Activated CD8-positive, alpha-beta memory T cell treated with anti-CD3 and anti-CD28 coated beads for 48 hours (primary cell): ENCODE results near the gene M6PR.
"Not testable (repeated sequence)": the region's sequence is repeated elsewhere in the genome, so short reads cannot be mapped to it uniquely, and the experiment has no call there.

ENCODE experiments used
- DNase-seq, 3 experiments: peaks; one replicate each; pipeline ENCODE4 v3.0.0-alpha.2; 2020; ENCODE audit warnings: low read depth in 2 of 3, low spot score in 2 of 3

Gene M6PR

DNA sequence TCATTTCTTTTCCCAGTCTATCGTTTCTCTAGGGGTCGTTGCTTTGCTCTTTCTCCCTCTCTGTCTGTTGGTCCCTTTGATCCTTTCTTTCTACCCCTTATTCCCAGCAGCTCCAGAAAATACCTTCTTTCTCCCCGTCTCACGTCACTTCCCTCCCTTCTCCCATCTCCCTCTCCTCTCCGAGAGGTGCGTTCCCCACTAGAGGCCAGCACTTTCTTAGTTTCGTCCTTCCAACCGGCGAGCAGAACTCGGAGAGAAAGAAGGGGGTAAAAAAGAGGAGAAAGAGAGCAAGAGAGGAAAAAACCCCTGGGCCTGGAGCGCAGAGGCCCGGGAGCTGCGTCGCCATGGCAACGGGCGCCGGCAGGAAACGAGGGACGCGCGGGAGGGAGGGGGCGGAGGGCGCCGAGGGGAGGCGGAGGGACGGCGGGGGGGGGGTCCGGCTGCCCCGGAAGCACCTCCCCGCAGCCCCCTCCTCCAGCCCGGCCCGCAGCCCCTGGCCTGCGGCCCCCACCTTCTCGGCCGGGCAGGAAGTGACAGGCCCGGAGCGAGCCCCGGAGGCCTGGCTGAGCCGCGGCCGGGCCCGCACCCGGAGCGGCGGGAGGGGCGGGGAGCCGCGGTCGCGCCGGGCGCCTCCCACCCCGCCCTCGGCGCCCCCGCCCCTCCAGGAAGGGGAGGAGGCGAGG lies 35.3 kb downstream of the M6PR start, which contains the start of gene PHC1:
PHC1 (plus strand) TSS at position 477 of the 683 bp plus-strand sequence. CDS start 3,169 bp downstream, outside the sequence.
- DNase-seq, result peak; percentile 34 to 57 (median 38)

DNA sequence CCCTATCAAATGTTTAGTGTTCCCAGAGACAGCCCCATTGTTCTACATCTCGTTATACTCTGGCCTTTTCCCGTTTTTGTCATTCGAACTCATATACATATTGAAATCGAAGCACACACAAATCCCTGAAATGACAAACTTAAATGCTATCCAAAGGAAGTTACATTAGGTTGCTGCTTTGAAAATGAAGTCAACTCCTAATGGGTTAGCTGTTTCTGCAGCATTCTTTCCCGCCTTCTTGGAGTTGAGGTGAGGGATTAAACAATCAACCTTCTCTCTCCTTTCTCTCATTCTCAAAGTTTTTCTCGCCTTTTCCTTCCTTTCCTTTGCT lies 35.8 kb downstream of the M6PR start:
- no peak for DNase-seq

DNA sequence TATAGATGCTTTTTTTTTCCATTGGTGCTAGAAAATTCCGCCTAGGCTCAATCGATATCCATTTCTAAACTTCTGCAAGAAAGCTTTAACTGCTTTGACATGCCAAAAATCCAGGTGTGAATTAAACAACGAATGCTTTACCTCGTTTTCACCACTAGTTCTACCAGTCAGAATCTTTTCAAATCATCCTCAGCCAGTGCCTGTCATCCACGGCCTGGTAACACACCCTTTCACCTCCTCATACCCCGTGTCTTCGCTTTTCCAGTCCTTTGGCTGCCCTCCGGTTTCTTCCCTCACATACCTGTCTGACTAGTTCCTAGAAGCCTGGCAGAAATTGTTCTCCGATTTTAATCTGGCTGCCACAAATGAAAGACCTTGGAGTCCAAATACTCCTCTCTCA lies 36.5 kb downstream of the M6PR start:
- DNase-seq, result no peak

DNA sequence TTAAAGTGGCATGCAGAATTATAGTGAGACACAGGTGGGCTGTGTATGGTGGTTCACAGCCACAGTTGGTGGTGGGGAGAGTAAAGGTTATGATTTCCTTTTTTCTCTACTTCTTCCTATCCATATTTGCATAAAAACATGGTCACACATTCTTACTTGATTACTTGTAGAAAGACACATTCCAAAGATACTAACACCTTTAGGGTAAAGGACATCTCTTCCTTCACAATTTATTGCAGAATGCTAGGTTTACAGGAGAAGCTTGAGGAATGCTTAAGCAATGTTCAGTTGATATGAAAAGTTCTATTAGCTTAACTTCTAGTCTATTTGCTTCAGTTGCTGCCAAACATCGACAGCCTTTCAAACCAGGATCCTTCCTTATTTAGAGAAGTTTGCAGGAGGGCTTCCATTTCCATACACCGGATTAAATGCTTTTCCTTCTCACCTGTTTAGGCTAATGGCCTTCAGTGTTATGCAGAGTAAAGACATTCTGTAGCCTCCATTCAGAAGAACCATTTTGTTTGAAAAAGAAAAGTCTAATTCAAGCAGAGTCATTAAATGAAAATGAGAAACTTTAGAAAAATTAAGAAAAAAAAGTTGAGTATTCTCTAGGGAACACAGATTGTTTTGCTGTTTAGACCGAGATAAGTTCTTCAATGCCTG lies 37.7 kb downstream of the M6PR start:
- DNase-seq, result no peak

DNA sequence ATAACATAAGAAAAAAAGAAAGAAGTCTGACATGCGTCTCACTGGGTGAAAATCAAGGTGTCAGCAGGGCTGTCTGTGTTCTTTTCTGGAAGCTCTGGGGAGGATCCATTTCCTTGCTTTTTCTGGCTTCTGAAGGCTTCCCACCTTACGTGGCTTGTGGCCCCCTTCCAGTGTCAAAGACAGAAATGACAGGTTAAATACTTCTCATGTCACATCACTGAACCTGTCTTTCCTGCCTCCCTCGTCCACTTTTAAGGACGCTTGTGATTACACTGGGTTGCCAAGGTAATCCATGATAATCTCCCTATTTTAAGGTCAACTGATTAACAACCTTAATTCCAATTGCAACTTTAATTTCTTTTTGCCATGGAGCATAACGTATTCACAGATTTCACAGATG lies 39.7 kb downstream of the M6PR start:
- no peak for DNase-seq

DNA sequence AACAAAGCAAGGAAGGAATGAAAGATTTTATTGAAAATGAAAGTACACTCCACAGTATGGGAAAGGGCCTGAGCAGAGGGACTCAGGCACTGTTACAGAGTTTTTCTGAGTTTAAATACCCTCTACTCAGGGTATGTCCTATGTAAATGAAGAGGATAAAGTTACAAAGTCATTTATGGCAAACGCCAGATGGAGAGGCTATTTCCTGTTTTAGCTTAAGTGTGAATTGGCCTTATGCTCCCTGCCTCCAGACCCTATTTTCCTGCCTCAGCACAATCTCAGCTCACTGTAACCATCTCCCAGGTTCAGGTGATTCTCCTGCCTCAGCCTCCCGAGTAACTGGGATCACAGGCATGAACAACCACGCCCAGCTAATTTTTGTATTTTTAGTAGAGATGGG lies 41.9 kb downstream of the M6PR start:
- no peak for DNase-seq

DNA sequence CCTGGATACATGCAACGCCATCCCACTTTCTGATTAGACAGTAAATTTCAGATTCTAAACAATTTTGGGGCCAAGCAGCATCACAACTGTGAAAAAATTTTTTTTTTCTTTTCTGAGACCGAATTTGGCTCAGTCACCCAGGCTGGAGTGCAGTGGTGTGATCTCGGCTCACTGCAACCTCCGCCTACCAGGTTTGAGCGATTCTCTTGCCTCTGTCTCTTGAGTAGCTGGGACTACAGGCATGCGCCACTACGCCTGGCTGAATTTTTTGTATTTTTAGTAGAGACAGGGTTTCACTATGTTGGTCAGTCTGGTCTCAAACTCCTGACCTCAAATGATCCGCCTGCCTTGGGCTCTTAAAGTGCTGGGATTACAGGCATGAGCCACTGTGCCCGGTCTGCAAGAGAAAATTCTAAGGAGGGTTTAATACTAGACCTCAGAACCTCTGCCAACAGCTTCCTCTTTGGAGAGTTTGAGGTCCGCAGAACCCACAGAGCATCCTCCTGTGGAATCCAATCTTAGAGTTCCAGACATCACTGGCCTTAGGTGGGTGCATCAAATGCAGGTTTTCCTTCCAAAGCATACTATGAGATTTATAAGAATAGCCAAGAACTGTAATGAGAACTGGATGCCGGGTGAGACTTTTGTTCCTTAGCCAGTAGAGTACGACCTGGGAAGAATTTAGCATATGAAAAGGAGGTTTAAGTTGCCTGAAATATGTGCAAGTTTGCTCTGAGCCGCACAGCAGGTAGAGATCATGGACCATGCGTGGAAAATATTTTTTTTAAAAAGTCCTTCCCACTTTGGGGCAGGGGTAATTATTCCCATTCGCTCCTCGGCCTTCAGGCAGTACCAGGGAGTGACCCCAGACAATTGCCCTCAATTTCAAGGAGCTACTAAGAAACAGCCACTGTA lies 42.9 kb downstream of the M6PR start:
- no peak for DNase-seq

DNA sequence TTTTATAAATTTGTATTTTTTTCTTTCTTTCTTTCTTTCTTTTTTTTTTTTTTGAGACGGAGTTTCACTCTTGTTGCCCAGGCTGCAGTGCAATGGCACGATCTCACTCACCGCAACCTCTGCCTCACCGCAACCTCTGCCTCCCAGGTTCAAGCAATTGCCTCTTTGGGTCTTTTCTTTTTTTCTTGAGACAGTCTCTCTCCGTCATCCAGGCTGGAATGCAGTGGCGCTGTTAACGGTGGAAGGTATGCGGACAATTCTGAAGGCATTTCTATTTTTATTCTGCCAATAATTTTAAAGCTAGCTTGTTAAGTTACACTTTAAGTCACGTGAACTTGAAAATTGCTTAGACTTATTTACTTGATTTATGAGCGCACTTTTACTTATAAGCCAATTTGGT lies 43.9 kb downstream of the M6PR start:
- DNase-seq, result no peak

DNA sequence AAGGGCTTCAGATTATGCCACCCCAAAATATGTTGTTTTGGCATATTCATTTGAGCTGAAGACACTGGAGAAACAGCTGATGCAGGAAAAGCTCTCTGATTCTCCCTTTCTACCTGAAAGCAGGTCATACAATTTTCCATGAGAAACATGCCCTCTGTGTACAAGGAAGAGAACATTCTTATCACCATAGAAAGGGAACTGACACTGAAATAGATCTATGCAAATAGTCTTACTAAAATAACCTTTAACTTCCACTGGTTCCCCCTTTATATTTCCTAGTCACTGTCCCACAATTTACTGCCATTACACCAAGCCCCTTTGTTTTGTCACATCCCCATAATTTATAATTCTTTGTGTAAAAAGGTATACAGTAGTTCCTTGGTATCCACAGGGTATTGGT lies 44.8 kb downstream of the M6PR start:
- DNase-seq, result no peak

DNA sequence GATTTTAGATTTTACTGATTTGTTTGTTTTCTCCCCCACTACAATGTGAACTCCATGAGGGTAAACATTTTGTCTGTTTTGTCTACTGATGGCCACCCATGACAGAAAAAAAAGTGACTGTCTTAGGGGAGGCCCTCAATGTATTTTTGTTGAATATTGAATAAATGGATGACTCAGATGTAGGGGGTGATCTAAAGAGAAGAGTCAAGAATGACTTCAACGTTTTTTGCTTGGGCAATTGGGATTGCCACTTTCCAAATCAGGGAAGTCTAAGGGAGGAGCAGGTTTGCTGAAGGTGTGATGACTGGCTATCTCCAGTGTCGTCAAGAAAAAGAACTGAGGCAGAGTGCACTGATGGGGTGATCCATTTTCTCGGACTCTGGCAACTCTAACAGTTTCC lies 45.8 kb downstream of the M6PR start:
- DNase-seq, result no peak

DNA sequence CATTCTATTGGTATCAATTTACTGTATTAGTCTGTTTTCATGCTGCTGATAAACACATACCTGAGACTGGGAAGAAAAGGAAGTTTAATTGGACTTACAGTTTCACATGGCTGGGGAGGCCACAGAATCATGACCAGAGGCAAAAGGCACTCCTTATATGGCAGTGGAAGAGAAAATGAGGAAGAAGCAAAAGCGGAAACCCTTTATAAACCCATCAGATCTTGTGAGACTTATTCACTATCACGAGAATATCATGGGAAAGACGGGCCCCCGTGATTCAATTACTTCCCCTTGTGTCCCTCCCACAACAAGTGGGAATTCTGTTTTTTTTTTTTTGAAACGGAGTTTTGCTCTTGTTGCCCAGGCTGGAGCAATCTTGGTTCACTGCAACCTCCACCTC lies 46.7 kb downstream of the M6PR start:
- not testable (repeated sequence) for DNase-seq

DNA sequence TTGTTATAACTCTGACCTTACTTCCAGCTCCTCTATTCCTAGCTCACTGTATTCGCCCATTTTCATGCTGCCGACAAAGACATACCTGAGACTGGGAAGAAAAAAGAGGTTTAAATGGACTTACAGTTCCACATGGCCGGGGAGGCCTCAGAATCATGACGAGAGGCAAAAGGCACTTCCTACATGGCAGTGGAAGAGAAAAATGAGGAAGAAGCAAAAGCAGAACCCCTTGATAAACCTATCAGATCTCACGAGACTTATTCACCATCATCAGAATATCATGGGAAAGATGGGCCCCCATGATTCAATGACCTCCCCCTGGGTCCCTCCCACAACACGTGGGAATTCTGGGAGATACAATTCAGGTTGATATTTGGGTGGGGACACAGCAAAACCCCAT lies 49.6 kb downstream of the M6PR start:
- no peak for DNase-seq

DNA sequence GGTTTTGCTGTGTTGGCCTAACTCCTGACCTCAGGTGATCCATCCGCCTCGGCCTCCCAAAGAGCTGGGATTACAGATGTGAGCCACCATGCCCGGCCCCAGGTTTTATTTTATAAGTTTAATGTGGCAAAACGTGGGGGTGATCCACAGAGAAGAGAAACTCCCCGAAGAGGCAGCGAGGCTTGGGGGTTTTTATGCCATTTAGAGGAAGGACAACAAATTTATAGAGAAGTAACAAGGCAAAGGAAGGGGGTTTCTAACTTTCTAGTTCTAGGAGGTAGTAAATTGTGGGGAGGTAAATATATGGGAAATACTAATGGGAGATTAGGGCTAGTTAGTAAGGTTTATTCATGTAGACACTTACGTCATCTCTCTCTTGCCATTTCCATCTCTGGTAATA lies 52.4 kb downstream of the M6PR start:
- no peak for DNase-seq

DNA sequence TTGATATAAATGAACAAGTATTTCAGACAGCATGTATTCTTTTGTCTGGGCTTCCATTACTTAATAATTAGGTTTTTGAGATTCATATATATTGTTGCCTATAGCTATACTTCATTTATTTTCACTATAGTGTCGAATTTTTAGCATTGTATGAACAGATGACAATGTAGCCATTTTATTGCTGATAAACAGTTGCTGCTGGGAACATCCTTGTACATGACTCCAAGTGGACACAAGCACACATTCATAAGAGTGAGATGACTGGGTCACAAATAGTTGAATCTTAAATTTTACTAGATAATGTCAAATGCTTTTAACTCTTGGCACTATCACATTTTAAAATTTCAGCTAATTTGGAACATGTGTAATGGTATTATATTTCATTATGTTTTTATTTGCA lies 54.5 kb downstream of the M6PR start:
- DNase-seq, result no peak

DNA sequence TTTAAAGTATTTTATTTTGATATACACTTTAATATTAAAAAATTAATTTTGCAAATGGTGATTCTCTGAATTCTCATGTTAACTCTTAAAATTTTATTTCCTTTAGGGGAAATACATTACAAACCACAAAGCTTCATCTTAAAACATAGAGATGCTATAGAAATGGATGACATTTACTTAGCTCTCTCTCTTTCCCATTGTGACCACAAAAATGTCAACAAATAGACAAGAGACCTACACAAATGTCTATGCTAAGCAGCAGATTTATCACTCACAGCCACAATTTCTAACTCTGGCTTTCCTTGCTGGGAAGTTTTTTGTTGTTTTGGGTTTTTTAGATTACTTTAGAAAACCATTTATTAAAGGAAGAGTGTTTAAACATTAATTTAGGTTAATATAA lies 55.1 kb downstream of the M6PR start:
- no peak for DNase-seq

DNA sequence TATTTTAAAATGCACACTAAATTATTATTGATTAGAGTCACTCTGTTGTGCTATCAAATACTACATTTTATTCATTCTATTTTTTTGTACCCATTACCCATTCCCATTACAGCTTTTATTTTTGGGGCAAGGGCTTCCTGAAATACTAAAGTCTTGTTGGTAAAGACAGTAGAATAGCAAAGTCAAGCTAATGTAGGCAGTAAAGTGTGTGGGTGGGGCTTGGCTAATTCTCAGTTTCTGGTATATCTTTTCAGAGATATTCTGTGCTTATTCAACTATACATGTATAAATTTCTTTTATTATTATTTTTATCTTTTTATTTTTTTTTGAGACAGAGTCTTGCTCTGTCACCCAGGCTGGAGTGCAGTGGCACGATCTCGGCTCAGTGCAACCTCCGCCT lies 57.5 kb downstream of the M6PR start:
- DNase-seq, result no peak
